HAP-1 (cell line): ENCODE measurements around the gene HRH2.
A peak's percentile ranks its signal among the peaks of the same experiment; 100 is the strongest.
"Not testable (repeated sequence)": the region's sequence is repeated elsewhere in the genome, so short reads cannot be mapped to it uniquely, and the experiment has no call there.

Source experiments
- DNase-seq, 2 experiments: peaks; one replicate each; pipeline ENCODE4 v3.0.0-alpha.2; 2016 to 2020; ENCODE audit warnings: low spot score in 2 of 2
- H3K27me3 ChIP-seq: fragments of 250-450 bp; sonication (Bioruptor Pico); 2 replicates; pipeline ENCODE4 v1.5.1; 2020; ENCODE audit warnings: low read depth, mild to moderate bottlenecking, moderate library complexity
- H3K36me3 ChIP-seq: fragments of 250-450 bp; sonication (Bioruptor Pico); replicated peaks from 2 replicates; pipeline ENCODE4 v1.5.1; 2020; ENCODE audit warnings: mild to moderate bottlenecking
- H3K4me1 ChIP-seq: fragments of 250-450 bp; sonication (Bioruptor Pico); 2 replicates; pipeline ENCODE4 v1.5.1; 2020; ENCODE audit warnings: mild to moderate bottlenecking
- H3K4me3 ChIP-seq: fragments of 250-450 bp; sonication (Bioruptor Pico); 2 replicates; pipeline ENCODE4 v1.5.1; 2020; ENCODE audit warnings: mild to moderate bottlenecking, moderate library complexity
- H3K9me3 ChIP-seq: fragments of 250-450 bp; sonication (Bioruptor Pico); 2 replicates; pipeline ENCODE4 v1.5.1; 2020; ENCODE audit warnings: mild to moderate bottlenecking, moderate library complexity
- in situ Hi-C: fragments of 300-500 bp; cut with MboI; formaldehyde crosslinking; loops from 3 replicates; pipeline ENCODE4 v1.14.3; 2020; ENCODE audit warnings: low sequenced_read_pairs, inconsistent platforms, mixed read lengths

HRH2 gene

DNA sequence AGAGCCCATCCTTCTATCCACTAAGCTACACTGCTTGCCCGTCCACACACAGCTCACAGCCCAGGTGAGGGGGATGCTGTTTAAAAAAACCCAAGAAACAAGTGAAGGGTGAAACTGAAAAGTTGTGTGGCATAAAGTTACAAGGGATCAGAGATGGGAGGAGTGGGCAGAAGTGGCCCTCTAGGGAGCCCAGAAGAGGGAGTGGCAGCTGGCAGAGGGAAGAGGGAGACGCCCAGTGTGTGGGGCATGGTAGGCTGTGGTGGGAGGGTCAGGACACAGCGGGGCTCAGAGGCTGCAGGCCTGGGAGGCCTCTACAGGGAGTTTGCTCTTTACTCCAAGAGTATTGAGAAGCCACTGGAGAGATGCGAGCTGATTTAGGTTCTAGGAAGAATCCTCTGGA is 30.1 kb upstream of the HRH2 start:
- Histone ChIP-seq H3K9me3 (peaks cover 4% of the 10 kb centered on the region; the same call in 1 of the 2 replicates), H3K27me3 (no peaks in the 10 kb centered on the region), H3K36me3 (no peaks in the 10 kb centered on the region), H3K4me1 (peaks cover under 1% of the 10 kb centered on the region), H3K4me3 (no peak overlapping the region)
- no peak for DNase-seq
- in situ Hi-C loops = no loop called here

DNA sequence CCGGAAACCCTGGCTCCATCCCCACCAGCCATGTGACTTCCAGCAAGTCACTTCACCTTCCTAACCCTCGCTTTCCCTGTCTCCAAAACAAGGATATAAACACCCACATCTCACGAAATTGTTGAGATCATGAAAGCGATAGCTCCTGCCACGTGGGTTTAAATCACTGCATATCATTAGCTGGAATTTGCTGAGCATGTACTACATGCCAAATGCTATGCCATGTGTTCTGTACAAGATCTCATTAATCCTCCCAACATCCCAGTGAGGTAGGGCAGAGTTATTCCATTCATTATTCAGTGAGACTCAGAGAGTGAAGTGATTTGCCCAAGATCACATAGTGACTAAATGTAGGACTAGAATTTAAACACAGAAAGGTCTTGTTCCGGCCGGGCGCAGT is 29.2 kb upstream of the HRH2 start:
- H3K4me3 ChIP-seq = no peak overlapping the region
- in situ Hi-C loops = no loop called here
- H3K36me3 ChIP-seq = no peaks in the 10 kb centered on the region
- DNase-seq = no peak
- H3K9me3 ChIP-seq = 0 out of 2 replicates have a peak, but pooled peaks cover 3% of the 10 kb centered on the region
- H3K27me3 ChIP-seq = no peaks in the 10 kb centered on the region
- no peaks in the 10 kb centered on the region for H3K4me1 ChIP-seq

GRCh38 chr5:175629261-175629660 is 28.6 kb upstream of the HRH2 start:
- DNase-seq = no peak
- Histone ChIP-seq H3K4me1 (no peaks in the 10 kb centered on the region), H3K27me3 (no peaks in the 10 kb centered on the region), H3K4me3 (no peak overlapping the region), H3K36me3 (no peaks in the 10 kb centered on the region), H3K9me3 (0 out of 2 replicates have a peak, but pooled peaks cover 3% of the 10 kb centered on the region)
- in situ Hi-C loops = no loop called here

- no peak overlapping the region for H3K4me3 ChIP-seq
- no peak for DNase-seq
- no peaks in the 10 kb centered on the region for H3K4me1 ChIP-seq
- no peaks in the 10 kb centered on the region for H3K36me3 ChIP-seq
- no peaks in the 10 kb centered on the region for H3K27me3 ChIP-seq
- in situ Hi-C loops = no loop called here
- H3K9me3 ChIP-seq = 0 out of 2 replicates have a peak, but pooled peaks cover 3% of the 10 kb centered on the region
Observed at GRCh38 chr5:175629793-175630192, 28.1 kb upstream of the HRH2 start.

DNA sequence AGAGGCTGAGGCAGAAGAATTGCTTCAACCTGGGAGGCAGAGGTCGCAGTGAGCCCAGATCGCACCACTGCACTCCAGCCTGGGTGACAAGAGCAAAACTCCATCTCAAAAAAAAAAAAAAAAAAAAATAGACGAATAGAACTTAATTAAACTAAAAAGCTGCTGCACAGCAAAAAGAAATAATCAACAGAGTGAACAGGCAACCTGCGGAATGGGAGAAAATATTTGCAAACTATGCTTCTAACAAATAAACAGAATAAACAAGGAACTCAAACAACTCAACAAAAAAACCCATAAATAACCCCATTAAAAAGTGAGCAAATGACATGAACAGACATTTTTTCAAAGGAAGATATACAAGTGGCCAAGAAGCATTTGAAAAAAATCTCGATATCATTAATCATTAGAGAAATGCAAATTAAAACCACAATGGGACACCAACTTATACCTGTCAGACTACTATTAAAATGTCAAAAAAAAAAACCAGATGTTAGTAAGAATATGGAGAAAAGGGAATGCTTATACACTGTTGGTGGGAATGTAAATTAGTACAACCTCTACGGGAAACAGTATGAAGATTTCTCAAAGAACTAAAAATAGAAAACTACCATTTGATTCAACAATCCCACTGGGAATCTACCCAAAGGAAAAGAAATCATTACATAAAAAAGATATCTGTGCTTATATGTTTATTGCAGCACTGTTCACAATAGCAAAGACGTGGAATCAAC is 21.9 kb upstream of the HRH2 start:
- no peak for DNase-seq
- Histone ChIP-seq H3K27me3 (no peaks in the 10 kb centered on the region), H3K9me3 (no peaks in the 10 kb centered on the region), H3K4me3 (no peak overlapping the region), H3K4me1 (peaks cover 7% of the 10 kb centered on the region; the same call in 1 of the 2 replicates), H3K36me3 (no peaks in the 10 kb centered on the region)
- in situ Hi-C loops = no loop called here

DNA sequence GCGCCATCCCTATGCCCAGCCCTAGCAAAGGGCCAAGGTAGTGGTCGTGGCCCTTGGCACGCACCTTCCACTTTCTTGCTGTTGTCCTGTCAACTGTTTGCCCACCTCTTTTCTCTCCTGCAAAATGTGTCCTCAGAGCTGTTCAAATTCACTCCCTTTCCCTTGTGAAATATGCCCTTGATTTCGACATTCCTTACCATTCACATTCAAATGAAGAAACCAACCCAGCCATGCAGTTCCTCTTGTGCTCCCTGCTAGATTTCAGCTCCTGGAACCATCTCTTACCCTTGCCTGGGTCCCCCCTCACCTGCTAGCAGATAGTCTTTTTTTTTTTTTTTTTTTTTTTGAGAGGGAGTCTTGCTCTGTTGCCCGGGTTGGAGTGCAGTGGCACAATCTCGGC is 19.6 kb upstream of the HRH2 start:
- in situ Hi-C loops = no loop called here
- Histone ChIP-seq H3K27me3 (no peaks in the 10 kb centered on the region), H3K4me3 (no peak overlapping the region)

DNA sequence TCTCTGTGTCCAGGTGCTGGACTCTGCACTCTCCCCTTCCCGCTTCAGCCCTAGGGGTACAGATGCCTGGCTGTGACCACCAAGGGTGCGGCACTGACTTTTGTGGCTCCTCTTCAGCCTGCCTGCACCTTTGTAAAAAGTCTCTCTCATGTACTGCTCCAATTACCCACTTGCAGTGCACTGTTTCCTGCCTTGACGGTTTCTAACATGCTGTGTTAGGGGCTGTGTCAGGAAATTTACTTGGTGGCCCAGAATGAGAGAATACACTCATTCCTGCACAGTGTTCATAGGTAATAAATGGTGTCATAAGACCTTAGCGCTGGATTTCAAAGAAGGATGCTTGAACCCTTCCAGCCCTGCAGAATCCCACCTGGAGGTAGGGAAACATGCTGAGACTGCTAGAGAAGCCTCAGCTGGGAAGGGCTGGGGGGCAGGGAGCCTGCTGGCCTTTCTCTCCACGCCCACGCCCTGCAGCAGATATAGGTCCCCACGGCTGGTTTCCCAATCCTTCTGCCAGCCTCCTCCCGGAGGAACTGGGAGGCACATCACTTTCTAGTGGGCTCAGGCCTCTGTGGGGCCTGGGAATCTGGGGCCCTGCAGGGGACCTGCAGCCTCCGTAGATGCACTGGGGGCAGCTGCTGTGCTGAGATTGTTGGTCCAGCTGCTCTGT is 17.6 kb upstream of the HRH2 start:
- H3K4me3 ChIP-seq = no peak overlapping the region
- DNase-seq = no peak
- no peaks in the 10 kb centered on the region for H3K27me3 ChIP-seq
- H3K9me3 ChIP-seq = no peaks in the 10 kb centered on the region
- H3K4me1 ChIP-seq = peaks cover 7% of the 10 kb centered on the region; the same call in 1 of the 2 replicates
- in situ Hi-C loops = no loop called here
- H3K36me3 ChIP-seq = no peaks in the 10 kb centered on the region

More for the DNA sequence above, 19.6 kb upstream of the HRH2 start:
- Histone ChIP-seq H3K9me3 (no peaks in the 10 kb centered on the region), H3K4me1 (peaks cover 7% of the 10 kb centered on the region; the same call in 1 of the 2 replicates), H3K36me3 (no peaks in the 10 kb centered on the region)
- DNase-seq = peak; percentile 37 to 68

DNA sequence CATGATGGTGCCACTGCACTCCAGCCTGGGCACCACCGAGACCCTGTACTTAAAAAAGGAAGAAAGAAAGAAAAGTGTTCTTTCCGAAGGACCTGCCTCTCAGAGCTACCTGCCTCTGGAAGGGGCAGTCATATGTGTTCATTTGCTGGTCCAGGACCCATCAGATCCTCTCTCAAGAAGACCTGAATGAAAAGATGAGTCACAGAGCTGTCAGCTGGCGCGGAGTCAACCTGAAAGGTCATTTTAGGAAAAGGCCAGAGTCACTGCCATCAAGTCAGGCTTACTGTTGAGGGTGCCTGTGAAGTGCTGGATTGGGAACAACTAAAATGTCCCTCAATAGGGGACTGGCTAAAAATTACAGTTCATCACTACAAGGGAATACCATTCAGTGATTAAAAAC is 14.9 kb upstream of the HRH2 start:
- H3K36me3 ChIP-seq = no peaks in the 10 kb centered on the region
- no peak overlapping the region for H3K4me3 ChIP-seq
- no peaks in the 10 kb centered on the region for H3K27me3 ChIP-seq
- in situ Hi-C loops = no loop called here
- H3K4me1 ChIP-seq = peaks cover 3% of the 10 kb centered on the region; the same call in 1 of the 2 replicates
- DNase-seq = no peak
- no peaks in the 10 kb centered on the region for H3K9me3 ChIP-seq

DNA sequence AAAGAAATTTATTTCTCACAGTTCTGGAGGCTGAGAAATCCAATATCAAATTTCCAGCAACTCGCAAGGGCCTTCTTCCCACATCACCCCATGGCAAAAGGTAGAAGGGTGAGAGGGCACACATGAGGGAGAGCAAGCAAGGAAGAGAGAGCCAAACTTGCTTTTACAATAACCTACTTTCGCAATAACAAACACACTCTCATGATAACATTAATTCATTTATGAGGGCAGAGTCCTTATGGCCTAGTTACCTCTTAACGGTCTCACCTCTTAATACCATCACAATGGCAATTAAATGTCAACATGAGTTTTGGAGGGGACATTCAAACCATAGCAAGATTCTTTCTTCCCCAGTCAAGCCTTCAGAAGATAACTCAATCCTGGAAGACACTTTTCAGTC is 11.6 kb upstream of the HRH2 start:
- DNase-seq = no peak
- no peak overlapping the region for H3K4me3 ChIP-seq
- no peaks in the 10 kb centered on the region for H3K36me3 ChIP-seq
- 0 out of 2 replicates have a peak, but pooled peaks cover 4% of the 10 kb centered on the region for H3K9me3 ChIP-seq
- H3K4me1 ChIP-seq = no peaks in the 10 kb centered on the region
- H3K27me3 ChIP-seq = no peaks in the 10 kb centered on the region
- in situ Hi-C loops = no loop called here

DNA sequence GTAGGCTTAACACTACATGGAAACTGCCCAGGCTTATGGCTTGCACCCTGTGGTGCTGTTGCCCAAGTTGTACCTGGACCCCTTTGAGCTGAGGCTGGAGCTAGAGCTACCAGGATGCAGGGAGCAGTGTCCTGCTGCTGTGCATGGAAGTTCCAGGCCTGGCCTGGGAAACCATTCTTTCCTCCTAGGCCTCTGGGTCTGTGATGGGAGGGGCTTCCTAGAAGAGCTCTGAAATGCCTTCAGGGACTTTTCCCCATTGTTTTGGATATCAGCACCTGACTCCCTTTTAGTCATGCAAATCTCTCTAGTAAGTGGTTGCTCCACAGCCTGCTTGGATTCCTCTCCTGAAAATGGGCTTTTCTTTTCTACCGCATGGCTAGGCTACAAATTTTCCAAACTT is 7.9 kb upstream of the HRH2 start:
- no peaks in the 10 kb centered on the region for H3K36me3 ChIP-seq
- H3K27me3 ChIP-seq = no peaks in the 10 kb centered on the region
- in situ Hi-C loops = no loop called here
- DNase-seq = no peak
- 0 out of 2 replicates have a peak, but pooled peaks cover 4% of the 10 kb centered on the region for H3K9me3 ChIP-seq
- H3K4me1 ChIP-seq = no peaks in the 10 kb centered on the region
- no peak overlapping the region for H3K4me3 ChIP-seq

DNA sequence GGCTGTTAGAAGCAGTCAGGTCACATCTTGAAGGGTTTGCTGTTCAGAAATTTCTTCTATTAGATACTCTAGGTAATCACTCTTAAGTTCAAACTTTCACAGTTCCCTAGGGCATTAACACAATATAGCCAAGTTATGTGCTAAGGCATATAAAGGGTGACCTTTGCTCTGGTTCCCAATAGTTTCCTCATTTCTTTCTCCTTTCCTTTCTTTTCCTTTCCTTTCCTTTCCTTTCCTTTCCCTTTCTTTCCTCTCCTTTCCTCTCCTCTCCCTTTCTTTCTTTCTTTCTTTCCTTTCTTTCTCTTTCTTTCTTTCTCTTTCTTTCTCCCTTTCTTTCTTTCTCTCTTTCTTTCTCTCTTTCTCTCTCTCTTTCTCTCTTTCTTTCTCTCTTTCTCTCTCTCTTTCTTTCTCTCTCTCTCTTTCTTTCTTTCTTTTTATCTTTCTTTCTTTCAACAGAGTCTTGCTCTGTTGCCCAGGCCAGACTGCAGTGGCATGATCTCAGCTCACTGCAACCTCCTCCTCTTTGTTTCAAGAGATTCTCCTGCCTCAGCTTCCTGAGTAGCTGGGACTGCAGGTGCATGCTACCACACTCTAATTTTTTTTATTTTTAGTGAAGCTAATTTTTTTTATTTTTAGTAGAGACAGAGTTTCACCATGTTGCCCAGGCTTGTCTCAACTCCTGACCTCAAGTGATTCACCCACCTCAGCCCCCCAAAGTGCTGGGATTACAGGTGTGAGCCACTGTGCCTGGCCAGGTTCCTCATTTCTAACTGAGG is 7.3 kb upstream of the HRH2 start:
- H3K4me3 ChIP-seq, H3K9me3 ChIP-seq, H3K36me3 ChIP-seq, H3K4me1 ChIP-seq, in situ Hi-C loops, DNase-seq, H3K27me3 ChIP-seq: not testable (repeated sequence)

GRCh38 chr5:175652741-175653663 is 4.9 kb upstream of the HRH2 start:
- in situ Hi-C loops = no loop called here
- Histone ChIP-seq H3K4me3 (no peak overlapping the region), H3K36me3 (no peaks in the 10 kb centered on the region), H3K4me1 (no peaks in the 10 kb centered on the region), H3K27me3 (no peaks in the 10 kb centered on the region), H3K9me3 (0 out of 2 replicates have a peak, but pooled peaks cover 4% of the 10 kb centered on the region)
- no peak for DNase-seq

GRCh38 chr5:175653763-175654162 is 4.1 kb upstream of the HRH2 start:
- no peaks in the 10 kb centered on the region for H3K36me3 ChIP-seq
- in situ Hi-C loops = no loop called here
- no peaks in the 10 kb centered on the region; the same call in 1 of the 2 replicates for H3K4me1 ChIP-seq
- no peak overlapping the region for H3K4me3 ChIP-seq
- H3K27me3 ChIP-seq = no peaks in the 10 kb centered on the region
- DNase-seq = no peak
- H3K9me3 ChIP-seq = 0 out of 2 replicates have a peak, but pooled peaks cover 4% of the 10 kb centered on the region
